Hematopoietic multipotent progenitor cell treated with erythropoietin and hydrocortisone succinate and interleukin-3 and kit ligand, for 15 days (in vitro differentiated cells): ENCODE data around the gene PAPPA.

ENCODE experiments used
- DNase-seq: peaks from one replicate; pipeline ENCODE4 v3.0.0-alpha.2; 2015; ENCODE audit warnings: low spot score

Gene PAPPA

GRCh38 chr9:116153765-116154333, at the start of gene PAPPA:
PAPPA (plus strand) TSS chr9:116153791; CDS start chr9:116154173, 382 bp downstream.
- DNase-seq, result no peak

DNA sequence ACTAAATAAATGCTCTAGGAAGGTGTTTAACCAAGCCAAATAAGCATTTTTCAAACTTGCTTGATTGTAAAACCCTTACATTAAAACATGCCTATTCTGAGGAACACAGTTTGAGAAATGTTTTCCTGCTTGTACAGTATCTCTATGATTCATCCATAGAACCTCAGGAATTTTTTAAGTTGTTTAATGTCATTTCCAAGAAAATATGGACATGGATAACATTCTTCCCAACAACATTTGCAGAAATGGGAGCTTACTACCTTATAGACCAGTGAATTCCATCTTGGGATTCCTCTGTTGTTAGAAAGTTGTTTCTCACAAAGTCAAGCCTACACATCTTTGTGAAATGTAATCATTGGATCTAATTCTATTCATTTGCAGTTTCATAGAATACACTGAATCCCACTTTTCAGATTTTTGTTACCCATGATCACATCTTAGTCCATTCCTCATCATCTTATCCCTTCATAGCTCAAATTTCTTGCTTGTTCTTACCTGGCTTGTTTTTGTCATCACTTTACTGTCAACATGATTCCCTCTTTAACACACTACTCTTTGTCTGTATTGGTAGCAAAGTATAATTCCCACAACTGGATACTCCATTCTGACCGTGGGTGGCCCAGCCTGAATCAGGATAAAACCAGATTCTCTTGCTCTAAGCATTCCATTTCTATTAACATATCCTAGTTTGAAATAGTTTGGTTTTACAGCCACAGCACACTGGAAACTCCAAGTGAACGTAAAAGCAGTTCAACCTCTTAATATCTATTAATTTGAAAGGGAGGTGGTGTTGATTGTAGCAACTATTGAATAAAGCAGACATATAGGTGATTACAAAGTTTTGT, 49.4 kb upstream of the PAPPA start:
- no peak for DNase-seq

GRCh38 chr9:116112236-116112635, 41.4 kb upstream of the PAPPA start:
- no peak for DNase-seq

- no peak for DNase-seq
Observed at GRCh38 chr9:116115761-116116353, 37.7 kb upstream of the PAPPA start.

GRCh38 chr9:116116393-116116792, 37.2 kb upstream of the PAPPA start:
- DNase-seq, result no peak

DNA sequence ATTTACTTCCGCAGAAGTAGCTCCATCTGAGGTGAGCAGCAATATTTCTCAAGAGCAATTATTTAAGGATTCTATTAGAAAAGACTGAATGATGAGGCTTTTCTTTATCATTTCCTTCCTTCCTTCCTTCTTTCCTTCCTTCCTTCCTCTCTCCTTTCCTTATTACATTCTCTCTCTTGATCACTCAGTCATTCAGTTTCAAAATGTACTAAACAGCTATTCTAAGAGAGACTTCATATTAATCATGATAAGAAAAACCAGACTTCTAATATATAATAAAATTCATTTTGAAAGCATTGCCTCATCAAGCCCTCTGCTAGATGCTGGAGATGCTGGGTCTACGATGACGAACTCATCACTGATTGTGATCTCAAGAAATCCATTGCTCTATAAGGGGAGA, 30.4 kb upstream of the PAPPA start:
- no peak for DNase-seq

DNA sequence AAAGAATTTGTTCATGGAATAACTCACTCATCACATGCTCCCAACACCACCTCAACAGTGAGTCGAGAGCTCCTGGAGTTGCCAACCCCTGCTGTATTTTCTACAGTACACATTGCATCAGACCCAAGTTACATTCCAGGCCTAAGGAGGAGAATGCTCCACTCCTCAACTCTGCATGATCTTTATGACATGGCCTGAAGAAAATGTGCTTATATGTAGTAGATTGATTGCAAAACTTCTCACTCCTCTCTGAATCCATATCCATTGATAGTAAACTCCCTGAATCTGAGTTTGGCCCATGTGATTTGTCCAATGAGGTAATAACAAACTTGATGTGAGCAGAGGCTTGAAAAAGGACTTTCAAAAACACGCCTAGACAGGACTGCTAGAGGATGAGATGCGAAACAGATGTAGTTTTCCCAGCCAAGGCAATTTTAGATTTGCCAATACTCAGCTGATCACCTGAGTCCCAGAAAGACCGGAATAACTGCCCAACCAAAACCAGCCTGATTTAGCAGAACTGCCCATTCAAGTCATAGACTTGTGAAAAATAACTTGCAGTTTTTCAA, 29.0 kb upstream of the PAPPA start:
- no peak for DNase-seq

DNA sequence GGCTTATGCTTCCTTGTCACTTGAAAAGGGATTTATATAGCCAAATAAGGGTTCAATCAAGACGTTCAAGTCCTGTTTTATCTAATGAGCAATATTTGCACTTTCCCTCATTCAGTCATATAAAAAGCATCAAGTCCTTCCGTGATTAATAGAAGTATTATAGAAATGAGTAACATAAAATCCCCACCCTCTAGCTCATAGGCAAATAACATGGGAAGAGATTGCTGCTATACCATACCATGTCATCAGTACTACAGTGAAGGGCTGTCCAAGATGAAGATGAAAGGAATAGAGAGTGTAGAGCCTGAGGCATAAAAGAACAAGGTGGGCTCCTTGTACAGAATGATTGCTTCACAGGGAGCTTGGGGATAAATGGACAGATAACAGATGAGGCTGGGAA, 20.4 kb upstream of the PAPPA start:
- no peak for DNase-seq

DNA sequence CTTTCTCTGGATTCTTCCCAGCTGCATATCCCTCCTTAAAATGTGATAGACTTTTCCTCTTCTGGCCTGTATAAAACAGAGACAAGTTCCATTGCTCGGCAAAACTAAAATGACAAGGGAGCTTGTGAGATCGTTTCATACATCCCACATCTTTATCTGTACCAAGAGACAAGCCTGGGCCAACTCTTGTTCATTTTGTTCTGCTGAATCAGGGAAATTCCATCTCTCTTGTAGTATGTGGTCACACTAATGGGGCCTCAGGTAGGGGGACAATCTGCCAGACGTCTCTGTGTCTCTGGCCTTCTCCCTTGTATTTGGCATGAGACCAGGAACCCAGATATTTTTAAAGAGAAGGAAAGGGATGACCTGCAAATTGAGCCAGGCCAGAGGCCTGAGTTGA, 18.6 kb upstream of the PAPPA start:
- no peak for DNase-seq

DNA sequence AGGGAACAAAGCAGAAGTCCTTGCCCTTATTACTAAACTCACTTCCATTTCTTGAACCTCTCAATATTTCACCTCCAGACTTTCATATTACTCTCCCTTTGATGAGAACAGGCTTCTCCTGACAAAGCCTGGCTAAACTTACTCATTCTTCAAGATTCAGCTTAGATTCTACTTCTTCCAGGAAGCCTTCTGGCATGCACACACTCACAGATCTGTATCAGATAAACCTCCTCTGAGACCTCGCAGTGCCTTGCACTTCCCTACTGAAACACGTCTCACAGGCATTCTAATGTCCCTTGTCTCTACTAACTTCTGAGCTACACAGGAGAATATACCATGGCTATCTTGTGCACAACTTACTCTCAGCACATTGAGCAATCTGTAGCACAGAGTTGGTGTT, 16.6 kb upstream of the PAPPA start:
- no peak for DNase-seq

GRCh38 chr9:116137581-116137980, 16.0 kb upstream of the PAPPA start:
- DNase-seq, result no peak

DNA sequence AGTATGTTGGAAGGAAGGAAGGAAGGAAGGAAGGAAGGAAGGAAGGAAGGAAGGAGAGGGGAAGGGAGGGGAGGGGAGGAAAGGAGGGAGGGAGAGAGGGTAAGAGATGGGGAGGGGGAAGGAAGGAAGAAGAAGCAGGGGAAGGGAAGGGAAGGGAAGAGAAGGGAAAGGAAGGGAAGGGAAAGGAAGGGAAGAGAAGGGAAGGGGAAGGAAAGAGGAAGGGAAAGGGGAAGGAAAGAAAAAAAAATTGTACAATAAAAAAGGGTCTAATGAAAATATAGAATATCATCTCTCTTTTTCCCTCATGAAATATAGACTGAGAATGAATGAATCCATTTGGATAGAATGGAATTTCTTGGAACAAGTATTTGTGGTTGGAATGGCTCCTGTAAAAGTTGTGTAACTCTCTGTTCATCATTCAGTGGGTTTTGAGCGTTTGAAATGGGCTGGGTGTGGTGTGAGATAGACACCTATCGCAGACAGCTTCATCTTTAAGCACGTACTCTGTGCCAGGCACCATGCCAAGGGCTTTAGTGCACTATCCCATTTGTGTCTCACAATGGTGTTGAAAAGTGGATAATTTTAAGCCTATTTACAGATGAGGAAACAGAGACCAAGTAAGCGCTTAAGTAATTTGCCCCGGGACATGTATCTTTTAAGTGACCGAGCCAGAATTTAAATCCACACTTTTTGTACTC, 11.6 kb upstream of the PAPPA start:
- no peak for DNase-seq

GRCh38 chr9:116142706-116143492, 10.7 kb upstream of the PAPPA start:
- no peak for DNase-seq

- no peak for DNase-seq
Observed at GRCh38 chr9:116144038-116144437, 9.6 kb upstream of the PAPPA start.

- no peak for DNase-seq
Observed at GRCh38 chr9:116144555-116144954, 9.0 kb upstream of the PAPPA start.

GRCh38 chr9:116145036-116145435, 8.6 kb upstream of the PAPPA start:
- DNase-seq, result no peak

GRCh38 chr9:116147821-116148220, 5.8 kb upstream of the PAPPA start:
- DNase-seq, result no peak

DNA sequence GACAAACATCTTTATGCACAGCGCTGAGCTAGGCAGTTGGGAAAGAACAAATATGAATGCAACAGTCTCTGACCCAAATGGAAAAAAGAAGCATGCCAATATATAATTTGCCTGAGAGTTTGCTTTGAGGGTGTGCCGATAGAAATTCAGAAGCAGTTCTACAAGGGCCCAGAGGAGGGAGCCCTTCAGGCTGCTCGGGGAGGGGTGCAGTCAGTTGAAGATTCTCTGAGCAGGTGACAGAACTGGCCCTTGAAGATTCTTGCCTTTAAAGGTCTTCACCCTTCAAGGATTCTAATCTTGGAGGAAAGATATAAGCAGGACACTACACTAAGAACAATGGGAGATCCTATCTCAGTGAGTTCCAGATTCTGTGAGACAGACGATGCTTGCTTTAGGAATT, 3.7 kb upstream of the PAPPA start:
- DNase-seq, result peak; percentile 26

GRCh38 chr9:116151199-116151598, 2.4 kb upstream of the PAPPA start:
- no peak for DNase-seq

GRCh38 chr9:116151966-116152381, 1.6 kb upstream of the PAPPA start:
- DNase-seq, result no peak

- DNase-seq, result peak; percentile 29
Observed at GRCh38 chr9:116152390-116152789, 1.2 kb upstream of the PAPPA start.
